ENCODE data around the gene ESPL1. TPM values are rescaled to one million over a fixed set of nuclear protein-coding genes. Genes with fewer than 3 reads are reported as not detected.

The ESPL1 gene
- total RNA-seq, 1 experiment from 2014 or later, result 54.6 TPM

- BruUV-seq (replicated peaks), result no TSS peak
Observed at GRCh38 chr12:53226815-53227214, 41.3 kb upstream of the ESPL1 start.

GRCh38 chr12:53227341-53227740 lies 40.8 kb upstream of the ESPL1 start:
- in situ Hi-C loops (cut with HindIII; ENCODE audit: low pct_unique_long_range_greater_than_20kb, low sequenced_read_pairs), result no loop called here
- BruUV-seq (replicated peaks), result no TSS peak

More at GRCh38 chr12:53226815-53227214, 41.3 kb upstream of the ESPL1 start:
- CTCF ChIA-PET, result no interaction called here
- Histone ChIP-seq H3K27me3 (ENCODE audit: control insufficient read depth, insufficient read depth, low read length) (no peaks in the 10 kb centered on the region), H3K27ac (ENCODE audit: low read length) (no peak overlapping the region), H3K4me3 (ENCODE audit: low read depth in 2 of 2, low read length in 2 of 2) (no peak overlapping the region), H3K9me3 (ENCODE audit: control insufficient read depth, insufficient read depth, low read depth, low read length) (no peaks in the 10 kb centered on the region), H3K4me1 (ENCODE audit: control insufficient read depth, insufficient read depth, low read length) (peaks cover 41% of the 10 kb centered on the region), H3K36me3 (ENCODE audit: control insufficient read depth, insufficient read depth, low read length) (no peaks in the 10 kb centered on the region; the same call in 1 of the 2 replicates)
- DNase-seq (ENCODE audit: low read depth, low spot score) (no peak), ATAC-seq (no peak)
- POLR2A ChIA-PET, result no interaction called here
- TF ChIP-seq SIN3A (IDR thresholded peaks at IDR 0.05; ENCODE audit: borderline replicate concordance, insufficient read depth, low read depth, low read length) (no peak), TCF7L2 (IDR thresholded peaks at IDR 0.05; ENCODE audit: low read depth, low read length) (no peak), POLR2AphosphoS5 (IDR thresholded peaks at IDR 0.05; ENCODE audit: low read depth, low read length) (no peak), CTCF (IDR thresholded peaks at IDR 0.05) (no peak), REST (IDR thresholded peaks at IDR 0.05; ENCODE audit: insufficient read depth in 1 of 2, low read depth in 2 of 2, low read length in 1 of 2) (no peak)
- intact Hi-C loops (cut with micrococcal nuclease; ENCODE audit: unreplicated experiment) (no loop called here), in situ Hi-C loops (cut with HindIII; ENCODE audit: low pct_unique_long_range_greater_than_20kb, low sequenced_read_pairs) (no loop called here)

More at GRCh38 chr12:53227341-53227740, 40.8 kb upstream of the ESPL1 start:
- no peaks in the 10 kb centered on the region for H3K9me3 ChIP-seq (ENCODE audit: control insufficient read depth, insufficient read depth, low read depth, low read length)
- H3K4me1 ChIP-seq (ENCODE audit: control insufficient read depth, insufficient read depth, low read length), result peaks cover 36% of the 10 kb centered on the region
- CTCF ChIA-PET, result no interaction called here
- H3K4me3 ChIP-seq (ENCODE audit: low read depth in 2 of 2, low read length in 2 of 2), result no peak overlapping the region
- no peak for TF ChIP-seq SIN3A (IDR thresholded peaks at IDR 0.05; ENCODE audit: borderline replicate concordance, insufficient read depth, low read depth, low read length)
- TF ChIP-seq CTCF (IDR thresholded peaks at IDR 0.05), result no peak
- no peak for TF ChIP-seq TCF7L2 (IDR thresholded peaks at IDR 0.05; ENCODE audit: low read depth, low read length)
- TF ChIP-seq POLR2AphosphoS5 (IDR thresholded peaks at IDR 0.05; ENCODE audit: low read depth, low read length), result no peak
- no peak for TF ChIP-seq REST (IDR thresholded peaks at IDR 0.05; ENCODE audit: insufficient read depth in 1 of 2, low read depth in 2 of 2, low read length in 1 of 2)
- no peak overlapping the region for H3K27ac ChIP-seq (ENCODE audit: low read length)
- POLR2A ChIA-PET, result no interaction called here
- intact Hi-C loops (cut with micrococcal nuclease; ENCODE audit: unreplicated experiment), result no loop called here
- DNase-seq (ENCODE audit: low read depth, low spot score) (no peak), ATAC-seq (no peak)
- no peaks in the 10 kb centered on the region for H3K27me3 ChIP-seq (ENCODE audit: control insufficient read depth, insufficient read depth, low read length)
- H3K36me3 ChIP-seq (ENCODE audit: control insufficient read depth, insufficient read depth, low read length), result no peaks in the 10 kb centered on the region; the same call in 1 of the 2 replicates

Data from Panc1 (cell line).